Mucosa of rectum (tissue), 2 donors: ENCODE results near the gene IMMP2L.
A peak's percentile ranks its signal among the peaks of the same experiment; 100 is the strongest.

ENCODE experiments used
- H3K27ac ChIP-seq, 2 donors: one replicate each; pipeline ENCODE4 v1.7.0; 2013; ENCODE audit warnings: inconsistent platforms in 2 of 2, low read depth in 2 of 2, low read length in 2 of 2
- H3K27me3 ChIP-seq, 2 donors: one replicate each; pipeline ENCODE4 v1.7.0; 2013; ENCODE audit warnings: low read length in 2 of 2; ENCODE audit not compliant: control insufficient read depth in 2 of 2, insufficient read depth in 2 of 2
- H3K36me3 ChIP-seq, 2 donors: one replicate each; pipeline ENCODE4 v1.7.0; 2013; ENCODE audit warnings: low read length in 2 of 2; ENCODE audit not compliant: control insufficient read depth in 2 of 2, insufficient read depth in 2 of 2
- H3K4me1 ChIP-seq, 2 donors: one replicate each; pipeline ENCODE4 v1.7.0; 2013; ENCODE audit warnings: low read length in 2 of 2, mild to moderate bottlenecking in 1 of 2; ENCODE audit not compliant: control insufficient read depth in 2 of 2, insufficient read depth in 2 of 2
- H3K4me3 ChIP-seq, 2 donors: one replicate each; pipeline ENCODE4 v1.7.0; 2013; ENCODE audit warnings: low read length in 2 of 2
- H3K9ac ChIP-seq, 2 donors: one replicate each; pipeline ENCODE4 v1.7.0; 2013; ENCODE audit warnings: low read length in 2 of 2, low read depth in 1 of 2, mild to moderate bottlenecking in 1 of 2
- H3K9me3 ChIP-seq, 2 donors: one replicate each; pipeline ENCODE4 v1.7.0; 2013; ENCODE audit warnings: low read length in 2 of 2; ENCODE audit not compliant: control insufficient read depth in 2 of 2
- donor health status: healthy.
- donor health status: Normal muscosa, but diverticular disease.

Gene IMMP2L

DNA sequence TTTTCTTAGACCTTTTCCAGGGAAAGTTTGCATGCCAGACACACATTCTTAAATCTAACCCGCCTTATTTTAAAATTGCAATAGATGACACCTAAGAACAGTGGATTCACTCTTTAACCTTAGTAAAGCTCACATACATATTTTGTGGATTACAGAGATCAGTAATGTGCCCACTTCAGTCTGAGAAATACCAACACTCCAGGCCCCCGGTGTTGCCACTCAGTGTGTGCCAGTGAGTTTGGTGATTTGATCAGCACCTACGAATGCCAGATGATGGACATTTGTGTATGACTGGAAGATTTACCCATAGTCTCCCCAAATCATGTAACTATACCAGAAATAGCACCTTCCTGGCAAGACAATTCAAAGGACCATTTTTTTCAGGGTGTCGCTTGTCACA is 468.8 kb downstream of the IMMP2L start:
- no peak overlapping the region for H3K4me3 ChIP-seq
- H3K4me1 ChIP-seq: no peaks in the 10 kb centered on the region
- H3K9ac ChIP-seq: no peak overlapping the region

DNA sequence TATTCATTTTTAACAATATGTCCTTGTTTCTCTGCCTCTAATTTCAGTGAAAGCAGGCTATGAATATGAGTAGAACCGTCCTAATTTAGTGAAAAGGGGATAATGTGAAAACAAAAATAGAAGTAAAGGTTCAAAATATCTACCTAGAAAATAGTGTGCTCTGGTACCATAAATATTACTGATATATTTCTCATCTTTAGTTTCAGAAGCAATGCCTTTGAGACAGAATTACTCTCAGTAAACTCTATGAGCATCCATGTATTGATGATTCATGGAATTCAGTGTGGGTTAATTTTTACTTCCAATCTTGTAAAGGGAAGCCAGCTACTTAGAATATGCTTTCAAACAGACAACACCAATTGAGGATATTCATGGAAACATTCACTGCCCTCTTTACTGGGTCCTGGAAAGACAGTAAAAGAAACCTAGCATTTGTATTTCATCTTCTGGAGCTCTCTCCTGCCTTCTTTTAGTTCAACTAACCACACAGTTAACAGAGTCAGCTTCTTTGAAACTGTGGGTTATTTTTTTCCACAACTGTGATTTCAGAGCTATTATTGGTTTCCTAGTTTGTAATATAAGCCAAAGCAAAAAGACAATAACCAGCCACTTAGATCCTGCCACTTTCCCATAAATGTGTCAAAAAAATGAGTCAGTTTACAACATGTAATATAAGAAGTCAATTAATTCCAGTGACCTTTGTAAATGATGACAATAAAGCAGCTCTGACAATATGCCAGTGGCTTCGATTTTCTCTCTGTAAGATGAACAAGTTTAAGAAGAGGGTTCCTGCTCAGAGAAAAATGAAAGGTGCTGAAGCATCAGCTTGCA is 469.7 kb downstream of the IMMP2L start:
- no peaks in the 10 kb centered on the region for H3K4me1 ChIP-seq
- no peak overlapping the region for H3K9ac ChIP-seq
- no peaks in the 10 kb centered on the region for H3K36me3 ChIP-seq
- H3K4me3 ChIP-seq: peak overlapping the region; percentile 2 to 4
- no peaks in the 10 kb centered on the region for H3K9me3 ChIP-seq
- no peak overlapping the region for H3K27ac ChIP-seq
- no peaks in the 10 kb centered on the region for H3K27me3 ChIP-seq

More for the DNA sequence above, 468.8 kb downstream of the IMMP2L start:
- Histone ChIP-seq H3K9me3 (no peaks in the 10 kb centered on the region), H3K27ac (no peak overlapping the region), H3K36me3 (no peaks in the 10 kb centered on the region), H3K27me3 (no peaks in the 10 kb centered on the region)

DNA sequence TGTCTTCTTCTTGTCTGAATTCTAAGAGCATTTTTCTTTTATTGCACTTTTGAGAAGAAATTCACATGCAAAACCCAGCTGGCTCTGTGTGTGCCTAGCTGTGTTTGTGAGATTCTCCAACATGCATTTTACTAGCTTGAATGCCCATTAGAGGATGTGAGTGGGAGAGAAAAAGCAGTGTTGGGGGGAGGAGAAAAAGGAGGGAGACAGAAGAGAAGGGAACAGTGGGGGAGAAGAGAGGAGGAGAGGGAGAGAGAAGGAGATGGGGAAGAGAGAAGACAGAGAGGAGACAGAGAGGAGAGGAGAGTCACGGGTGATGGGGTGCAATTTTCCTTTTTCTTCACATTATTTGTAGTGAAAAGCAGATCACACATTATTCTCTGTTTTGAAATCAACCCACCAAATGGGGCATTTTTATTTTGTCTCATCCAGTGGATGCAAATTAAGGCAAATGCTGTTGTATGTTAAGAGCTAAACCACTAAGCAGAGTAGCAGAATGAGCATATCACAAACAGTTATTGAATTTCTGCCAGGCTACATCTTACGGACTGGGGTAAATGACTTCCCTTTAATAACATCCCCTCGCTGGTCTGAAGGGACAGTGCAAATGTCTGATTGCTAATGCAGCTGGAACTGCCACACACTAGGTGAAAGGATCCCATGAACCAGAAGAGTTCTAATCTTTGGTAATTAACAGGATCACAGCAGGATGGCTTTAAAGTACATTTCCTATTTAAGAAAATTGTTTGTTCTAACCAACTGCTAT is 470.5 kb downstream of the IMMP2L start:
- Histone ChIP-seq H3K9ac (no peak overlapping the region), H3K4me3 (peak overlapping the region in 1 of 2 donors; percentile 54), H3K36me3 (no peaks in the 10 kb centered on the region), H3K27me3 (no peaks in the 10 kb centered on the region), H3K4me1 (no peaks in the 10 kb centered on the region), H3K9me3 (no peaks in the 10 kb centered on the region), H3K27ac (no peak overlapping the region)

DNA sequence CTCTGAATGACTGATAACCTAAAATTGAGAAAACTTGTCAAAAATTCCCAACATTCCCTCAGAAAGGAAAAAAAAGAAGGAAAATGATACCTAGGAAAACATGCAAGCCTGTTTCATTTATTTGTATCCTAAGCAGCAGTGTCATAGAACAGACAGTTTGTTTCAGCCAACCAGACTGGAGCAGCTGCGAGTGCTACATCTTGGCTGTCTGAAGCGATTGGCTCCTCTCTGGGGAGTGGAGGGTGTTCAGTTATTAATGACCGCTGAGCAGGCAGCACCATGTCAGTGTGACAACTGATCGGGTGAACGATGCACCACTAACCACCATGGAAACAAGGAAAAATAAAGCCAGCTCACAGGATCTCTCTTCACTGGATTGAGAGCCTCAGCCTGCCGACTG is 471.4 kb downstream of the IMMP2L start, which contains the start of gene LRRN3:
TSS of gene LRRN3 (plus strand) at position 282 of the 400 bp plus-strand sequence. CDS start 31,646 bp downstream, outside the sequence.
- no peaks in the 10 kb centered on the region for H3K27me3 ChIP-seq
- no peaks in the 10 kb centered on the region for H3K4me1 ChIP-seq
- H3K36me3 ChIP-seq: no peaks in the 10 kb centered on the region
- no peak within 1 kb of the TSS for H3K9ac ChIP-seq
- H3K9me3 ChIP-seq: no peaks in the 10 kb centered on the region
- H3K4me3 ChIP-seq: peak within 1 kb of the TSS in 1 of 2 donors; percentile 54
- no peak within 1 kb of the TSS for H3K27ac ChIP-seq

DNA sequence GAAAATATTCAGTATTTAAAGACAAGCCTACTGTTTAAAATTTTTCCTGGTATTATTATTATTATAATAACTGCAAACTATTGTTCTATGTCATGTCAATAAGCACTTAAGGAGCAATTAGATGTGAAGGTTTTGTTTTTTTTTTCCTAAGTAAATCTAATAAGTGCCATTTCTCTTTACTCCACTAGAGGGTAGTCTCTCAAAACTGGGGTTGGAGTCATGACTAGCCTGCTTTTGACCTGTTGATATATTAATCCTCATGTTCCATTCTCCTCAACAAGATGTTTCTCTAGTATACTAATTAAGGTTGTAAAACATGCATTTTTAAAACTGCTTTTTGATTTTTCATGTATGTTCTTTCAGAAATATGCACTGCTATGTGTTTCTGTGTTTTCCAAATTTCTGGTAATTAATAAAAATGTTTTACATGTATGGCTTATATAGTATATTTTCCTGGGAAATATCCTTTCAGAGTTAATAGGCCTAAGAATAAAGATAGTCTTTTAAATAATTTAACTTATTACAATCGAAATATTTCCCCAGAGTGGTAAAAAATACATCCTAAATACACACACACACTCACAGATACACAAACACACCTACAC is 472.4 kb downstream of the IMMP2L start:
- no peaks in the 10 kb centered on the region for H3K9me3 ChIP-seq
- no peak overlapping the region for H3K27ac ChIP-seq
- H3K9ac ChIP-seq: no peak overlapping the region
- no peaks in the 10 kb centered on the region for H3K27me3 ChIP-seq
- no peaks in the 10 kb centered on the region for H3K4me1 ChIP-seq
- H3K4me3 ChIP-seq: no peak overlapping the region
- H3K36me3 ChIP-seq: no peaks in the 10 kb centered on the region

DNA sequence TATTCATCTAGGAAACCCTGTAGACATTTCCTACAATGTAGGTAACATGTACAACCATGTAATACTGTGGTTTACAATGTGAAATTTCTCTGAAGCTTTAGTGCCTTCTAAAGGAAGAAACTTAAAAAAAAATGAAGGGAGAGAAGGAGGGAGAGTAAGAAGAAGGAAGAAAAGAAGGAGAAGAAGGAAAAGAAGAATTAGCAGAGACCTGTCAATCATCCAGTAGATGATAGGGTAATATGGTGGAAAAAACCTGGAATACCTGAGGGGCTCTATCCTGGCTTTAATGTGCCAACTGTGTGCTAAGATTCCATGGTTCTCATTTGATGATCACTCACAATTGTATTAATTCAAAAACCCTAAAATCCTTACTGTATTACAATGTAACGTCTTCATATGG is 474.0 kb downstream of the IMMP2L start:
- H3K9ac ChIP-seq: no peak overlapping the region
- no peak overlapping the region for H3K27ac ChIP-seq
- no peaks in the 10 kb centered on the region for H3K27me3 ChIP-seq
- no peak overlapping the region for H3K4me3 ChIP-seq
- no peaks in the 10 kb centered on the region for H3K36me3 ChIP-seq
- no peaks in the 10 kb centered on the region for H3K9me3 ChIP-seq
- no peaks in the 10 kb centered on the region for H3K4me1 ChIP-seq

DNA sequence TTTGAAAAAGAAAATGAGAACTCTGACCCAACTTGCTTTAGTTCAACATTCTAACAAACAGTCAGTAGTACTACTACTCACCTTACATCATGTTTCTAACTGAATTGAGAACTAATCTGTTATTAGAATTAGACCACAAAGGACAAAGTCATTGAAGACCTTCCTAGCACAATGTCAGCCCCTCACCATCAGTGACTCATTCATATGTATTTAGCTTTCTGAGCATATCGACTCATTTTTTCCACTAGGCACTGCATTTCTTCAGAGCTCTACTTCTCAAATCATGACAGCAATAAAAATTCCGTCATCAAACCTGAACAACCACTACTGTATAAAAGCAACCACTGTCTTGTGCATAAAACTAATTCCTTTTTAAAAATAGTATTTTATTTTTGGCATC is 475.8 kb downstream of the IMMP2L start:
- Histone ChIP-seq H3K9ac (no peak overlapping the region), H3K9me3 (no peaks in the 10 kb centered on the region), H3K27me3 (no peaks in the 10 kb centered on the region), H3K36me3 (no peaks in the 10 kb centered on the region), H3K4me3 (no peak overlapping the region), H3K27ac (no peak overlapping the region), H3K4me1 (no peaks in the 10 kb centered on the region)

DNA sequence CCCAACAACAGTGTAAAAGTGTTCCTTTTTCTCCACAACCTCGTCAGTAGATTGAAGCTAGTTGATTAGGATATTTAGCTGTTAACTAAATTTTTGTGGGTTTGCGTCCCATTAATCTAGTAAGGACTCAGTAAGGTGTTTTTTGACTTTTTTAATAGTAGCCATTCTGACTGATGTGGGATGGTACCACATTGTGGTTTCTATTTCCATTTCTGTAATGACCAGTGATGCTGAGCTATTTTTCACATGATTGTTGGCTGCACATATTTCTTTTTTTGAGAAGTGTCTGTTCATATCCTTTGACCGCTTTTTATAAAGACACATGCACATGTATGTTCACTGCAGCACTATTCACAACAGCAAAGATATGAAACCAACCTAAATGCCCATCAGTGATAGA is 476.9 kb downstream of the IMMP2L start:
- Histone ChIP-seq H3K36me3 (no peaks in the 10 kb centered on the region), H3K27me3 (no peaks in the 10 kb centered on the region), H3K4me1 (no peaks in the 10 kb centered on the region), H3K9ac (no peak overlapping the region), H3K4me3 (no peak overlapping the region), H3K9me3 (no peaks in the 10 kb centered on the region), H3K27ac (no peak overlapping the region)

DNA sequence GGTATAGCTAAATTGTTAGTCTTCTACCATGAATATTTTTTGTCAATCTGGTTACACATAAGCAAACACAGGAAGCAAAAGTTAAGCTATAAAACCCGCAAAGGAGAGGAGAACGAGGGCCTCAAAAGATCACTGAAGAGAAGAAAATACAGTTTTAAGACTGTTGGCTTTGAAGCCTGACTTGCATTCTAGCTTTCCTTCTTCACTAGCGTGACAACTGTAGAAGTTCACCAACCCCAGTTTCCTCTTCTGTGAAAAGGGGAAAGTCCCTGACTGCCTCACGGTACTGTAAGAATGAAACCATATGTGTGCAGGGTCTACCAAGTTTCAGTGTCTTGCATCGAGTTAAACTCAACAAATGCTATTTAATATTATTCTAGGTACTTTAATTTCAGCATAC is 478.9 kb downstream of the IMMP2L start:
- no peaks in the 10 kb centered on the region for H3K36me3 ChIP-seq
- no peaks in the 10 kb centered on the region for H3K27me3 ChIP-seq
- H3K4me3 ChIP-seq: no peak overlapping the region
- H3K9me3 ChIP-seq: no peaks in the 10 kb centered on the region
- no peaks in the 10 kb centered on the region for H3K4me1 ChIP-seq
- no peak overlapping the region for H3K9ac ChIP-seq
- no peak overlapping the region for H3K27ac ChIP-seq

DNA sequence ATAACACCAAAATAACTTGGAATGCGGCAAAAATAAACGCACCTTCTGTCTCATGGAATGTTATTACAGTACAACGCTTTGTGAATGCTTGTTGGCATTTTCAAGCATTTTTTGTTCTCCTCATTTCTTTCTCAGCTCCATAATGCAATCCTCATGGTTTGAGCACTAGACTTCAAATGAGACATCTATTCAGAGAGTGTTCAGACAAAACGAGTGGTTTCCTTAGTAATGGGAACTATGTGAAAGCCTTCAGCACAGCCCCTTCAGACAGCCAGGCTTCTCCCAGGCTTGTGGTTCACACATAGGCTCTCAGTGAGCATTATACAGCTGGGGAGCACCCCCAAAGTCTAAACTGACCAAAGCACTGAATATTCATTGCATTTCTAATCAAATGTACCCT is 479.9 kb downstream of the IMMP2L start:
- H3K27me3 ChIP-seq: no peaks in the 10 kb centered on the region
- no peaks in the 10 kb centered on the region for H3K36me3 ChIP-seq
- H3K27ac ChIP-seq: no peak overlapping the region
- H3K9ac ChIP-seq: no peak overlapping the region
- H3K4me1 ChIP-seq: no peaks in the 10 kb centered on the region
- H3K9me3 ChIP-seq: no peaks in the 10 kb centered on the region
- H3K4me3 ChIP-seq: no peak overlapping the region
